ENCODE results near the gene DNAJB9. TPM values are rescaled to one million over a fixed set of nuclear protein-coding genes. Genes with fewer than 3 reads are reported as not detected.

The DNAJB9 gene
- total and polyA plus RNA-seq, 4 donors: 11.4 to 40.0 (median 28.1) TPM

- Histone ChIP-seq H3K9ac (ENCODE audit: insufficient read depth in 1 of 2, low read length in 2 of 2) (peak within 1 kb of the TSS; percentile 97), H3K27me3 (ENCODE audit: control insufficient read depth in 3 of 3, insufficient read depth in 3 of 3, low read length in 2 of 3) (no peaks in the 10 kb centered on the region), H3K4me3 (peak within 1 kb of the TSS; percentile 72), H3K9me3 (ENCODE audit: control insufficient read depth in 4 of 4, insufficient read depth in 3 of 4, low read length in 3 of 4) (no peaks in the 10 kb centered on the region), H3K36me3 (ENCODE audit: control insufficient read depth in 4 of 4, insufficient read depth in 4 of 4, low read length in 4 of 4) (no peaks in the 10 kb centered on the region), H3K27ac (ENCODE audit: low read depth in 1 of 2, low read length in 1 of 2) (peak within 1 kb of the TSS; percentile 97 to 99), H3K4me1 (ENCODE audit: control insufficient read depth in 5 of 5, insufficient read depth in 5 of 5, low read length in 5 of 5) (peaks cover 0 to 24% (median 6%) of the 10 kb centered on the region in 5 donors)
- WGBS, 2 donors: 0% methylated on average over 60 to 64 of the region's 64 CpGs
- no peak for TF ChIP-seq CTCF (IDR thresholded peaks at IDR 0.05; ENCODE audit: control extremely low read depth, extremely low read depth)
- peak; percentile 95 for ATAC-seq (ENCODE audit: insufficient read depth, low FRiP score)
- DNase-seq: peak; percentile 100
Observed at GRCh38 chr7:108525985-108526767, 43.5 kb upstream of the DNAJB9 start, which contains the start of gene PNPLA8. TSS of gene PNPLA8 (minus strand) at chr7:108526135. CDS start at chr7:108515491, 10,644 bp downstream.

GRCh38 chr7:108526768-108527017, 43.0 kb upstream of the DNAJB9 start:
- no peak for TF ChIP-seq CTCF (IDR thresholded peaks at IDR 0.05; ENCODE audit: control extremely low read depth, extremely low read depth)
- H3K27me3 ChIP-seq (ENCODE audit: control insufficient read depth in 3 of 3, insufficient read depth in 3 of 3, low read length in 2 of 3): no peaks in the 10 kb centered on the region
- peak overlapping the region; percentile 97 to 99 for H3K27ac ChIP-seq (ENCODE audit: low read depth in 1 of 2, low read length in 1 of 2)
- DNase-seq (no peak), ATAC-seq (ENCODE audit: insufficient read depth, low FRiP score) (no peak)
- peak overlapping the region; percentile 72 to 91 for H3K9ac ChIP-seq (ENCODE audit: insufficient read depth in 1 of 2, low read length in 2 of 2)
- no peaks in the 10 kb centered on the region for H3K9me3 ChIP-seq (ENCODE audit: control insufficient read depth in 4 of 4, insufficient read depth in 3 of 4, low read length in 3 of 4)
- peak overlapping the region; percentile 45 for H3K4me3 ChIP-seq
- H3K36me3 ChIP-seq (ENCODE audit: control insufficient read depth in 4 of 4, insufficient read depth in 4 of 4, low read length in 4 of 4): no peaks in the 10 kb centered on the region
- 11 to 13% methylated on average over 3 of the region's 3 CpGs for WGBS, 2 donors
- H3K4me1 ChIP-seq (ENCODE audit: control insufficient read depth in 5 of 5, insufficient read depth in 5 of 5, low read length in 5 of 5): peaks cover 0 to 24% (median 6%) of the 10 kb centered on the region in 5 donors

- no peaks in the 10 kb centered on the region for H3K27me3 ChIP-seq (ENCODE audit: control insufficient read depth in 3 of 3, insufficient read depth in 3 of 3, low read length in 2 of 3)
- no peak overlapping the region for H3K27ac ChIP-seq (ENCODE audit: low read depth in 1 of 2, low read length in 1 of 2)
- H3K36me3 ChIP-seq (ENCODE audit: control insufficient read depth in 4 of 4, insufficient read depth in 4 of 4, low read length in 4 of 4): no peaks in the 10 kb centered on the region
- no peak for TF ChIP-seq CTCF (IDR thresholded peaks at IDR 0.05; ENCODE audit: control extremely low read depth, extremely low read depth)
- 93 to 98% methylated on average over 6 of the region's 6 CpGs for WGBS, 2 donors
- ATAC-seq (ENCODE audit: insufficient read depth, low FRiP score) (no peak), DNase-seq (no peak)
- peaks cover 0 to 18% (median 4%) of the 10 kb centered on the region in 5 donors for H3K4me1 ChIP-seq (ENCODE audit: control insufficient read depth in 5 of 5, insufficient read depth in 5 of 5, low read length in 5 of 5)
- H3K4me3 ChIP-seq: no peak overlapping the region
- no peaks in the 10 kb centered on the region for H3K9me3 ChIP-seq (ENCODE audit: control insufficient read depth in 4 of 4, insufficient read depth in 3 of 4, low read length in 3 of 4)
- H3K9ac ChIP-seq (ENCODE audit: insufficient read depth in 1 of 2, low read length in 2 of 2): no peak overlapping the region
Observed at GRCh38 chr7:108528183-108528712, 41.4 kb upstream of the DNAJB9 start.
